ENCODE data around the gene STK32B.

STK32B gene

GRCh38 chr4:5470318-5471198 lies 419.3 kb downstream of the STK32B start:
- DNase-seq (ENCODE audit: low read depth) = peak; percentile 20
- TF ChIP-seq CTCF (conservative IDR thresholded peaks at IDR 0.05; ENCODE audit: low read depth, low read length) = no peak
- no peak overlapping the region for H3K4me3 ChIP-seq (ENCODE audit: low read depth, low read length)

- no peak for TF ChIP-seq CTCF (conservative IDR thresholded peaks at IDR 0.05; ENCODE audit: low read depth, low read length)
These were observed 419.9 kb downstream of the STK32B start for GRCh38 chr4:5471206-5471605.

GRCh38 chr4:5471691-5472090 lies 420.4 kb downstream of the STK32B start:
- DNase-seq (ENCODE audit: low read depth) = no peak
- TF ChIP-seq CTCF (conservative IDR thresholded peaks at IDR 0.05; ENCODE audit: low read depth, low read length) = no peak
- no peak overlapping the region for H3K4me3 ChIP-seq (ENCODE audit: low read depth, low read length)

More at GRCh38 chr4:5471206-5471605, 419.9 kb downstream of the STK32B start:
- no peak for DNase-seq (ENCODE audit: low read depth)
- H3K4me3 ChIP-seq (ENCODE audit: low read depth, low read length) = no peak overlapping the region

- no peak overlapping the region for H3K4me3 ChIP-seq (ENCODE audit: low read depth, low read length)
- DNase-seq (ENCODE audit: low read depth) = no peak
- TF ChIP-seq CTCF (conservative IDR thresholded peaks at IDR 0.05; ENCODE audit: low read depth, low read length) = no peak
These were observed 420.9 kb downstream of the STK32B start for GRCh38 chr4:5472160-5472591.

GRCh38 chr4:5473125-5473524 lies 421.8 kb downstream of the STK32B start:
- TF ChIP-seq CTCF (conservative IDR thresholded peaks at IDR 0.05; ENCODE audit: low read depth, low read length) = no peak
- H3K4me3 ChIP-seq (ENCODE audit: low read depth, low read length) = no peak overlapping the region
- no peak for DNase-seq (ENCODE audit: low read depth)

- DNase-seq (ENCODE audit: low read depth) = peak; percentile 80
- no peak for TF ChIP-seq CTCF (conservative IDR thresholded peaks at IDR 0.05; ENCODE audit: low read depth, low read length)
- no peak overlapping the region for H3K4me3 ChIP-seq (ENCODE audit: low read depth, low read length)
These were observed 423.5 kb downstream of the STK32B start for GRCh38 chr4:5474756-5475155.

- H3K4me3 ChIP-seq (ENCODE audit: low read depth, low read length) = no peak overlapping the region
- no peak for TF ChIP-seq CTCF (conservative IDR thresholded peaks at IDR 0.05; ENCODE audit: low read depth, low read length)
- DNase-seq (ENCODE audit: low read depth) = no peak
These were observed 426.3 kb downstream of the STK32B start for GRCh38 chr4:5477613-5478012.
